Activated CD4-positive, alpha-beta T cell treated with anti-CD3 and anti-CD28 coated beads, Interleukin-2, Interleukin-4, amounts not matched to agents 100 ng/mL and 50 ng/mL, durations not matched to agents 16 hours and 8 hours (primary cell): ENCODE results near the gene VANGL1.
"Not testable (repeated sequence)": the region's sequence is repeated elsewhere in the genome, so short reads cannot be mapped to it uniquely, and the experiment has no call there.

ENCODE experiments used
- DNase-seq: peaks from one replicate; pipeline ENCODE4 v3.0.0-alpha.2; 2020; ENCODE audit warnings: low spot score

The VANGL1 gene

DNA sequence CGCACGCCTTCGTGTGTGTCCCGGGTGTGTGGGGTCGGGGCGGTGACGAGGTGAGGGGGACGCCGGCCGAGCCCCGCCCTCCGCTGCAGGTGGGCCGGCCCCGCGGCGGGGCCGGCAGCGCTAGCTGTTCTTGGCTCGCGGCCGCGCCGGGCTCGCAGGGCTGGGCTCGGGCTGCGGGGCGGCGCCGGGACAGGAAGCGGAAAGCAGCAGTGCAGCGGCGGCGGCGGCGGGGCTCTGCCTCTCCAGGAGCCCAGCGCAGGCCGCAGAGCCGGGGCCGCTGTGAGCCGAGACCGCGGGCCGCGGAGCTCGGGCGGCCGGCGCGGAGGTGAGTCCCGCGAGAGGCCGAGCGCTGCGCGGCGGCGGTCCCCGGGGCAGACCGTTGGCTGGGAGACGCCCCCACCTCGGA is at the start of gene VANGL1:
Gene VANGL1, plus strand, starts transcription at position 209 of the 406 bp plus-strand sequence. CDS start 9,444 bp downstream, outside the sequence.
- DNase-seq, result peak; percentile 54

GRCh38 chr1:115592264-115592663 is 49.5 kb upstream of the VANGL1 start:
- DNase-seq, result no peak

GRCh38 chr1:115593365-115594259 is 48.2 kb upstream of the VANGL1 start:
- no peak for DNase-seq

DNA sequence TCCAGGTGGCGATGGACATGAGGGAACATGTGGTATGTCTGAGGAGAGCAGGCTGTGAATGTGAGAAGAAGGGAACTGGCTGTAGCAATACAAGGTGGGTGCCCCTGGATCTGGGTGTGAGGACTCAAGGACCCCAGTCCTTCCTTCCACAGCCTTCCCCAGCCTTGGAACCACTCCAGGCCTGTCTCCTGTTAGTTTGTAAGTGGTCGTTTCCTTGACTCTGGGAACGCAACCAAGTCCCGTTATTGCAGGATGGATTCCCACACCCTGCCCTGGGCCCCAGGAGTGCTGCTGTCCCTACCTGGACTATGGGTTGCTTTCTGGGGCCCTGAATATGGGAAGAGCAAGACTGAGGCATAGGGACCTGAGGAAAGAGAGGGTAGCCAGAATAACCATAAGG is 47.2 kb upstream of the VANGL1 start:
- DNase-seq, result no peak

DNA sequence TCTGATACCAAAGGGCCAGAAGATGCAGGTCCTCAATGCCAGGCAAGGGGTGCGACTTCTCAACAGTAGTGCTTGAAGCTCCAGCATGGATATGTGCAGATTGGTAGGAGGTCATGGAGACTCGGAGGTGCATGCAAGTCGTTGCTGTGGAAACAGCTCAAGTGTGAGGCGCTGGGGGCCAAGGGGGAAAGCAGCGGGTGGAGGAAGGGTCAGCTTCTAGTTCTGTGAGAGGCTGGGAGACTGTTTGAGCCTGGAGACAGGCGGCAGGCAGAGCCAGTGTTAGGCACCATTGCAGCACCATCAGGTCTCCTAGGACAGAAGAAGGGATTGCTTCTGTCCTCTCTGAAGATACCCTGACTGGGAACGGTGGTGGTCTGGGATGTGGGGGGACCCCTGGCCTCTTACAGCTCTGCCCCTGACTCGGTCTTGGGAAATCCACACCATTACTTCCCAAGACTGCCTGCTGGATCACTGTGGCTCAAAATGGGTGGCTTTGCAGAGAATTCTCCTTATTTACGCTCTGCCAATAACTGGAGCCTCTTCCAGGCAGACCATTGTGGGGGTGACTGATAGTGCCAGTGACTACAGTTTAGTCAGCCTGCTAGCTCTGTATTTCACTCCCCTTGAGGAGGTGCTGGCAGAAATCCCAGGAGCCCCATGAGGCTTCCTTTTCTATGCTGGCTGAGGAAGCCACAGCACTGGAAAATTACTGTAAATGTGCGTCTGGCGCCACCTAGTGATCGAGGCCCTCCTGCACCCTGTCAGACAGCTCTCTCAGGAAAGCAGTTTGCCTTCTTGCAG is 46.3 kb upstream of the VANGL1 start:
- peak; percentile 67 for DNase-seq

DNA sequence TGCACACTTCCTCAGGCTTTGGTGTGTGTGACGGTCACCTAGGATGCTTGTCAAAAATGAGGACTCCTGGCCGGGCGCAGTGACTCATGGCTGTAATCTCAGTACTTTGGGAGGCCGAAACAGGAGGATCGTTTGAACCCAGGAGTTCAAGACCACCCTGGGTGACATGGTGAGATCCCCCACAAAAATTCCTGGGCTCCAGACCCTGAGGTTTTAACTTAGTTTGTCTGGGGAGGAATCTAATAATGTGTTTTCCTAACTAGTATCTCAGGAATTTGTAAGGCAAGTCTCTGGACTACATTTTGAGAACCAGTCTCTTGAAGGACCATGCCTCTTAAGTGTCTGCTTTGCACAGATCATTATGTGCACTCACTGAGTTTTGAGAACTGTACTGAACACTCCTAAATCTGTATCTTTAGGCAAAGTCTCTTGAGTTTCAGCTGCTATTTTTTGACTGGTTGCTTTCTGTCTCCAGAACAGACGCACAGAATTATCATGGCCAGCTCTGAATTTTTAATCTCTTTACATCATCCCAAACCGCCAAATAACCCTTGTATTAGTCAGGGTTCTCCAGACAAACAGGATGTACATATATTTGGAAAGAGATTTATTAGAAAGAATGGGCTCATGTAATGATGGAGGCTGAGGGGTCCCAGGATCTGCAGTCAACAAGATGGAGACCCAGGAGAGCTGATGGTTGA is 45.5 kb upstream of the VANGL1 start:
- DNase-seq, result no peak

- no peak for DNase-seq
Observed at GRCh38 chr1:115604508-115604907, 37.3 kb upstream of the VANGL1 start.

GRCh38 chr1:115606305-115606704 is 35.5 kb upstream of the VANGL1 start:
- DNase-seq, result no peak

DNA sequence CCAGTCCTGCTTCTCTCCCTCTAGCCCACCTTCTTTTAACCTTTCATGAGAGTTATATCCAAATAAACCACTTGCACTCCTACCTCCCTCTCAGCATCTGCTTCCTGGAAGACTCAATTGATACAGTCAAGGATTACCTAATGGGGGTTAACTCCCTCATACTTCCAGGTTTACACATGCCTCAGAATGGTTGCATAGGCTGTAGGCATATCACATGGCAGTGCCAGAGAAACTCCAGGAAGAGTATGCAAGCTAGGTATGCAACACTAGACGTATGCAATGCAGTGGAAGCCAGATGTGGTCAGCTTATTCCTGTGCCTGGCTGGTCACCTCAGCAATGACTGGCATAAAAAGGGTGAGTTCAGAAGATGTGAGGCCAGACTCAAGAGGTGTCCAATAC is 32.7 kb upstream of the VANGL1 start:
- no peak for DNase-seq

- DNase-seq, result no peak
Observed at GRCh38 chr1:115613767-115614166, 28.0 kb upstream of the VANGL1 start.

DNA sequence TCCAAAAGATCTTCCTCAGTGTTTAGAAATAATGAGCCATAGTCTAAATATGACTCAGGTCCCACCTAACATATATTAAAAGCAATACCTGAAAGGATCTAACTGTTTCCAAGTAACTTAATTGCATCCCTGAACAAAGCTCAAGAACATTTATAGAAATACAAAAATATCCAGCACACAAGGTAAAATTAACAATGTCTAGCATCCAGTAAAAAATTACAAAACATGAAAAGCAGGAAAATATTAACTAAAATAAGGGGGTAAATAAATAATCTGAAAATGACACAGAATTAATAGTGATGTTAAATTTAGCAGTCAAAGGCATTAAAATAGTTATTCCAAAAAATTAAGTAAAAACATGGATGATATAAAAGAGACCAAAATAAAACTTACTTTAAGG is 21.3 kb upstream of the VANGL1 start:
- DNase-seq, result no peak

DNA sequence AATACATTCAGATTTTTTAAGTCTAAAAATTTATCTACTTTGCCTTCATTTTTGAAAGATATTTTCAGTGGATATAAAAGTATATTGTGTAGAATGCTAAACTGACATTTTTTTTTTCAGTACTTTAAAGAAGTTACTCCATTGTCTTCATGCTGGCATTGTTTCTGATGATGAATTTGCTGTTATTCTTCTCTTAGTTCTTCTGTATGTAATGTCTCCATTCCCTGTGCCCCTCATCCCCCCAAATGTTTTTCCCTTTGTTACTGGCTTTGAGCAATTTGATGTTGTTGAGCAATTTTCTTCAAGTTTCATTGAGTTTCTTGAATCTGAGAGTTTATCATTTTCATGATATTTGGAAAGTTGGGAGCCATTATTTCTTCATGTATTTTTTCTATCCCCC is 20.8 kb upstream of the VANGL1 start:
- no peak for DNase-seq

DNA sequence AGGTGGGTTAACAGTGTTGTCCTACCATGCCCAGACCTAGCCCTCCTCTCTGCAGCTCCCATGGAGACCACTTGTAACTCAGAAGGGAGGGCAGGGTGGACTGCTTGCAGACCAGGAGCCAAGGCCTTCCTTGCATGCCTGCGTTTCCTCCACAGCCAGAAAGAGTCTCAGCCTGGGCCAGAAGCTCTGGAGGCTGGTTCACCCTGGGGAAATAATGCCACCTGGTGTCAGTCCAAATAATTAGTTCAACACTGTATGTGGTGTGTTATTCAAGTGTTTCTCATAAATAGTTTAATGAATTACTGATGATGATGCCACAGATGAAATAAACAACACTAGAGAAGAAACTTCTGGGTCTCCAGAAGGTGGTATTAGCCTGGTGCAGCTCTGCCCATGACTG is 16.9 kb upstream of the VANGL1 start:
- DNase-seq, result no peak

- DNase-seq, result no peak
Observed at GRCh38 chr1:115630342-115630741, 11.4 kb upstream of the VANGL1 start.

GRCh38 chr1:115632251-115633026 is 9.3 kb upstream of the VANGL1 start:
- DNase-seq, result no peak

DNA sequence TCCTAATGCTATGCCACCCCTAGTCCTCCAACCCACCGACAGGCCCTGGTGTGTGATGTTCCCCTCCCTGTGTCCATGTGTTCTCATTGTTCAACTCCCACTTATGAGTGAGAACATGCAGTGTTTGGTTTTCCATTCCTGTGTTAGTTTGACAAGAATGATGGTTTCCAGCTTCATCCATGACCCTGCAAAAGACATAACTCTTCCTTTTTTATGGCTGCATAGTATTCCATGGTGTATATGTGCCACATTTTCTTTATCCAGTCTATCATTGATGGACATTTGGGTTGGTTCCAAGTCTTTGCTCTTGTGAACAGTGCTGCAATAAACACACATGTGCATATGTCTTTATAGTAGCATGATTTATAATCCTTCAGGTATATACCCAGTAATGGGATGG is 8.2 kb upstream of the VANGL1 start:
- not testable (repeated sequence) for DNase-seq

GRCh38 chr1:115637247-115637646 is 4.5 kb upstream of the VANGL1 start:
- DNase-seq, result not testable (repeated sequence)

DNA sequence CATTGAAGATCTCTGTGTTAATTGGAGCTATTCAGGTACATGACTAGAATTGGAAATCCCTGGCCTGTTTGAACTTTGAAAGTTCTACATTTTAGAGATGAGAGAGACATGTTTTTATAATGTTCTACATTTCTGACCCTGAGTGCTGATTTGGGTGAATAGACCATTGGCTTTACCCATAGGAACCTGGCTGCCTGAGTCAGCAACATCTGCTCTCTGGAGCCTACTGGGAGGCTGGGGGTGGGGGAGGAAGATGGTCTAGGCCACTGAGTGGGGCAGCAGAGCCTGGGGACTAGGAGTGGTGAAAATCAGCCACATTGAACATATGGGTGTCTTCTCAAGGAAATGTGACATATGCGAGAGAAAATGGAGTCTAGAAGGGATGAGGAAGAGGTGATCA is 1.4 kb upstream of the VANGL1 start:
- DNase-seq, result no peak

- peak; percentile 48 for DNase-seq
Observed at GRCh38 chr1:115642168-115643072, 650 bp downstream of the VANGL1 start.

DNA sequence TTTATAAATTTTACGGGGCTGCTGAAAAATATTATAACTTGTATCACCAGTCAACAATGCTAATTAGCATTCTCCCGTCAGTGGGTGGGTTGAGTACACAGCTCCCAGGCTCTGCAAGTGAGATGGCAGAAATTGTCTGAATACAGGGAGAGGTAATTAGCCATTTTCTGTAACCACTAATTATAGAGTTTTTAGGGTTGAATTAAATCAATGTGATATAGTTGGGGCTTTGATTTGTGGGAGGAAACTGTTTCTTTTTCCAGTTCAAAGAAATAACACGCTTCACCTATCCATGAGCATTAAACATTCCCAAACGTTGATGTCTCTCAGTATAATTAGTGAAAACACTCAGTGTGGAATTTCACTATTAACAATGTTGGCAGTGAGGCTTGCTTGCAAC is 1.5 kb downstream of the VANGL1 start:
- DNase-seq, result no peak

- no peak for DNase-seq
Observed at GRCh38 chr1:115643666-115644065, 1.9 kb downstream of the VANGL1 start.
